ENCODE measurements around the gene MYH9.

The MYH9 gene

GRCh38 chr22:36239401-36240171 is 148.2 kb downstream of the MYH9 start, which contains the start of gene APOL2 (continued):
- TF ChIP-seq, protein P1, sequence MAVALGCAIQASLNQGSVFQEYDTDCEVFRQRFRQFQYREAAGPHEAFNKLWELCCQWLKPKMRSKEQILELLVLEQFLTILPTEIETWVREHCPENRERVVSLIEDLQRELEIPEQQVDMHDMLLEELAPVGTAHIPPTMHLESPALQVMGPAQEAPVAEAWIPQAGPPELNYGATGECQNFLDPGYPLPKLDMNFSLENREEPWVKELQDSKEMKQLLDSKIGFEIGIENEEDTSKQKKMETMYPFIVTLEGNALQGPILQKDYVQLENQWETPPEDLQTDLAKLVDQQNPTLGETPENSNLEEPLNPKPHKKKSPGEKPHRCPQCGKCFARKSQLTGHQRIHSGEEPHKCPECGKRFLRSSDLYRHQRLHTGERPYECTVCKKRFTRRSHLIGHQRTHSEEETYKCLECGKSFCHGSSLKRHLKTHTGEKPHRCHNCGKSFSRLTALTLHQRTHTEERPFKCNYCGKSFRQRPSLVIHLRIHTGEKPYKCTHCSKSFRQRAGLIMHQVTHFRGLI (tag by site-specific recombination; IDR thresholded peaks at IDR 0.05), result no peak
- no peak for TF ChIP-seq HOXC10 (CRISPR knock-in tag; IDR thresholded peaks at IDR 0.05)
- no peak for TF ChIP-seq ZNF37A (tag by site-specific recombination; IDR thresholded peaks at IDR 0.05)
- no peak for TF ChIP-seq HIC1 (tag by site-specific recombination; IDR thresholded peaks at IDR 0.05)
- TF ChIP-seq ZBTB10 (tag by site-specific recombination; IDR thresholded peaks at IDR 0.05), result no peak
- TF ChIP-seq SCRT1 (tag by site-specific recombination; IDR thresholded peaks at IDR 0.05; ENCODE audit: borderline replicate concordance), result no peak
- no peak for TF ChIP-seq ZSCAN30 (tag by site-specific recombination; IDR thresholded peaks at IDR 0.05)
- TF ChIP-seq MZF1 (tag by site-specific recombination; IDR thresholded peaks at IDR 0.05; ENCODE audit: borderline replicate concordance), result no peak
- TF ChIP-seq, protein P2, sequence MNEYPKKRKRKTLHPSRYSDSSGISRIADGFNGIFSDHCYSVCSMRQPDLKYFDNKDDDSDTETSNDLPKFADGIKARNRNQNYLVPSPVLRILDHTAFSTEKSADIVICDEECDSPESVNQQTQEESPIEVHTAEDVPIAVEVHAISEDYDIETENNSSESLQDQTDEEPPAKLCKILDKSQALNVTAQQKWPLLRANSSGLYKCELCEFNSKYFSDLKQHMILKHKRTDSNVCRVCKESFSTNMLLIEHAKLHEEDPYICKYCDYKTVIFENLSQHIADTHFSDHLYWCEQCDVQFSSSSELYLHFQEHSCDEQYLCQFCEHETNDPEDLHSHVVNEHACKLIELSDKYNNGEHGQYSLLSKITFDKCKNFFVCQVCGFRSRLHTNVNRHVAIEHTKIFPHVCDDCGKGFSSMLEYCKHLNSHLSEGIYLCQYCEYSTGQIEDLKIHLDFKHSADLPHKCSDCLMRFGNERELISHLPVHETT (tag by site-specific recombination; IDR thresholded peaks at IDR 0.05), result no peak
- TF ChIP-seq IKZF3 (tag by site-specific recombination; IDR thresholded peaks at IDR 0.05), result peak; percentile 84
- TF ChIP-seq KLF9 (tag by site-specific recombination; IDR thresholded peaks at IDR 0.05; ENCODE audit: low read depth), result no peak
- no peak for TF ChIP-seq ZNF23 (tag by site-specific recombination; IDR thresholded peaks at IDR 0.05; ENCODE audit: borderline replicate concordance)
- no peak for TF ChIP-seq ZNF530 (tag by site-specific recombination; IDR thresholded peaks at IDR 0.05; ENCODE audit: low read depth)
- no peak for TF ChIP-seq ZNF426 (tag by site-specific recombination; IDR thresholded peaks at IDR 0.05)
- no peak for TF ChIP-seq ZNF280D (tag by site-specific recombination; IDR thresholded peaks at IDR 0.05)
- TF ChIP-seq ZSCAN5A (tag by site-specific recombination; IDR thresholded peaks at IDR 0.05), result no peak
- TF ChIP-seq KLF8 (tag by site-specific recombination; IDR thresholded peaks at IDR 0.05), result no peak
- TF ChIP-seq ZNF175 (tag by site-specific recombination; IDR thresholded peaks at IDR 0.05), result no peak
- TF ChIP-seq ZNF350 (tag by site-specific recombination; IDR thresholded peaks at IDR 0.05), result no peak
- TF ChIP-seq ZNF624 (tag by site-specific recombination; IDR thresholded peaks at IDR 0.05), result no peak
- TF ChIP-seq, protein P3, sequence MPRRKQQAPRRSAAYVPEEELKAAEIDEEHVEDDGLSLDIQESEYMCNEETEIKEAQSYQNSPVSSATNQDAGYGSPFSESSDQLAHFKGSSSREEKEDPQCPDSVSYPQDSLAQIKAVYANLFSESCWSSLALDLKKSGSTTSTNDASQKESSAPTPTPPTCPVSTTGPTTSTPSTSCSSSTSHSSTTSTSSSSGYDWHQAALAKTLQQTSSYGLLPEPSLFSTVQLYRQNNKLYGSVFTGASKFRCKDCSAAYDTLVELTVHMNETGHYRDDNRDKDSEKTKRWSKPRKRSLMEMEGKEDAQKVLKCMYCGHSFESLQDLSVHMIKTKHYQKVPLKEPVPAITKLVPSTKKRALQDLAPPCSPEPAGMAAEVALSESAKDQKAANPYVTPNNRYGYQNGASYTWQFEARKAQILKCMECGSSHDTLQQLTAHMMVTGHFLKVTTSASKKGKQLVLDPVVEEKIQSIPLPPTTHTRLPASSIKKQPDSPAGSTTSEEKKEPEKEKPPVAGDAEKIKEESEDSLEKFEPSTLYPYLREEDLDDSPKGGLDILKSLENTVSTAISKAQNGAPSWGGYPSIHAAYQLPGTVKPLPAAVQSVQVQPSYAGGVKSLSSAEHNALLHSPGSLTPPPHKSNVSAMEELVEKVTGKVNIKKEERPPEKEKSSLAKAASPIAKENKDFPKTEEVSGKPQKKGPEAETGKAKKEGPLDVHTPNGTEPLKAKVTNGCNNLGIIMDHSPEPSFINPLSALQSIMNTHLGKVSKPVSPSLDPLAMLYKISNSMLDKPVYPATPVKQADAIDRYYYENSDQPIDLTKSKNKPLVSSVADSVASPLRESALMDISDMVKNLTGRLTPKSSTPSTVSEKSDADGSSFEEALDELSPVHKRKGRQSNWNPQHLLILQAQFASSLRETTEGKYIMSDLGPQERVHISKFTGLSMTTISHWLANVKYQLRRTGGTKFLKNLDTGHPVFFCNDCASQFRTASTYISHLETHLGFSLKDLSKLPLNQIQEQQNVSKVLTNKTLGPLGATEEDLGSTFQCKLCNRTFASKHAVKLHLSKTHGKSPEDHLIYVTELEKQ (tag by site-specific recombination; IDR thresholded peaks at IDR 0.05; ENCODE audit: borderline replicate concordance), result no peak

All from HEK293 (cell line).